HFF-Myc (cell line): ENCODE data around the gene TRIML2.

Experiments used
- DNase-seq: peaks from one replicate; pipeline ENCODE4 v3.0.0-alpha.2; 2011; ENCODE audit warnings: low read depth; ENCODE audit errors: extremely low read depth
- H3K4me3 ChIP-seq: replicated peaks from 2 replicates; pipeline ENCODE4 v1.5.1; 2011; ENCODE audit warnings: low read depth, mild to moderate bottlenecking, control low read depth, low read length
- CTCF ChIP-seq: IDR thresholded peaks from 2 replicates; pipeline ENCODE4 v1.5.1; 2012; ENCODE audit warnings: mild to moderate bottlenecking, low read depth, low read length, control low read depth; ENCODE audit errors: missing control alignments

TRIML2 gene

GRCh38 chr4:188127214-188127874, 17.9 kb upstream of the TRIML2 start:
- peak; percentile 19 for DNase-seq
- no peak for TF ChIP-seq CTCF

GRCh38 chr4:188121530-188121929, 12.1 kb upstream of the TRIML2 start:
- TF ChIP-seq CTCF, result no peak
- no peak overlapping the region for H3K4me3 ChIP-seq
- no peak for DNase-seq

More at GRCh38 chr4:188127214-188127874, 17.9 kb upstream of the TRIML2 start:
- no peak overlapping the region for H3K4me3 ChIP-seq

GRCh38 chr4:188117631-188118324, 8.4 kb upstream of the TRIML2 start:
- no peak for DNase-seq
- no peak for TF ChIP-seq CTCF
- no peak overlapping the region for H3K4me3 ChIP-seq

GRCh38 chr4:188113156-188113555, 3.8 kb upstream of the TRIML2 start:
- DNase-seq, result no peak
- no peak for TF ChIP-seq CTCF

GRCh38 chr4:188111955-188112354, 2.6 kb upstream of the TRIML2 start:
- H3K4me3 ChIP-seq, result no peak overlapping the region
- no peak for DNase-seq
- no peak for TF ChIP-seq CTCF

More at GRCh38 chr4:188113156-188113555, 3.8 kb upstream of the TRIML2 start:
- no peak overlapping the region for H3K4me3 ChIP-seq

- no peak overlapping the region for H3K4me3 ChIP-seq
- DNase-seq, result no peak
- no peak for TF ChIP-seq CTCF
Measured at GRCh38 chr4:188110741-188111471, 1.5 kb upstream of the TRIML2 start.
